Cardiac fibroblast (primary cell): Measurements from ENCODE around the gene KLHL5.

ENCODE experiments used
- DNase-seq, 2 donors: peaks; one replicate each; pipeline versions ENCODE4 v3.0.0 to v3.0.0-alpha.2; 2010; ENCODE audit warnings: low read depth in 2 of 2
- H3K4me3 ChIP-seq, 2 donors: replicated peaks in 1 of 2; 1 replicate in 1 of 2; 2 replicates in 1 of 2; pipeline ENCODE4 v1.5.1; 2011; ENCODE audit warnings: low read depth in 2 of 2, low read length in 2 of 2, mild to moderate bottlenecking in 2 of 2, moderate library complexity in 1 of 2
- TF ChIP-seq, protein P1 (sequence below): IDR thresholded peaks from one replicate; pipeline ENCODE4 v1.5.1; 2011; ENCODE audit warnings: low read depth, mild to moderate bottlenecking, low read length, inconsistent platforms

The KLHL5 gene

GRCh38 chr4:39043058-39043860, 18.8 kb upstream of the KLHL5 start:
- TF ChIP-seq, protein P1, sequence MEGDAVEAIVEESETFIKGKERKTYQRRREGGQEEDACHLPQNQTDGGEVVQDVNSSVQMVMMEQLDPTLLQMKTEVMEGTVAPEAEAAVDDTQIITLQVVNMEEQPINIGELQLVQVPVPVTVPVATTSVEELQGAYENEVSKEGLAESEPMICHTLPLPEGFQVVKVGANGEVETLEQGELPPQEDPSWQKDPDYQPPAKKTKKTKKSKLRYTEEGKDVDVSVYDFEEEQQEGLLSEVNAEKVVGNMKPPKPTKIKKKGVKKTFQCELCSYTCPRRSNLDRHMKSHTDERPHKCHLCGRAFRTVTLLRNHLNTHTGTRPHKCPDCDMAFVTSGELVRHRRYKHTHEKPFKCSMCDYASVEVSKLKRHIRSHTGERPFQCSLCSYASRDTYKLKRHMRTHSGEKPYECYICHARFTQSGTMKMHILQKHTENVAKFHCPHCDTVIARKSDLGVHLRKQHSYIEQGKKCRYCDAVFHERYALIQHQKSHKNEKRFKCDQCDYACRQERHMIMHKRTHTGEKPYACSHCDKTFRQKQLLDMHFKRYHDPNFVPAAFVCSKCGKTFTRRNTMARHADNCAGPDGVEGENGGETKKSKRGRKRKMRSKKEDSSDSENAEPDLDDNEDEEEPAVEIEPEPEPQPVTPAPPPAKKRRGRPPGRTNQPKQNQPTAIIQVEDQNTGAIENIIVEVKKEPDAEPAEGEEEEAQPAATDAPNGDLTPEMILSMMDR = no peak
- peak overlapping the region in 1 of 2 donors; percentile 62 for H3K4me3 ChIP-seq
- peak; percentile 32 to 74 for DNase-seq

DNA sequence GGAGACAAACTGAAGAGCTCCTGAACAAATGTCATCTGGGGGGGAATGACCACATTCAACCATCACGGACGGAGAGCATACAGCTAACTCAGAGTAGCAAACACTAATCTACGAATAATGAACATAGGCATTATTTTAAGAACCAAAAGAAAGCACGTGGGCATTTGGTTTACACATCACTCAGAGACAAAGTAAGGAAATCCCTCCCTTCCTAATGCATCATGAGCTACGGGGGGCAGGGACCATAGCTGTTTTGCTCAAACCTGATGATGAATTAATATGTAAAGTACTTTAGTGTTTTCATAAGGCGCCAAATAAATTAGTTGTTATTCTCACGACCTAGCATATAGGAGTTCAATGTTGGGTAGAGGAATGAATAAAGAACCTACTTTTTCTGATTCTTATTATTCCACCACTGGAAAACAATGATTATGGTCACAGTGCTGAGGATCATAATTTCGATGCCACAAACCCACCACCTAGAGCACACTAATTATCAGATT, 18.1 kb upstream of the KLHL5 start:
- peak; percentile 61 to 76 for DNase-seq
- TF ChIP-seq, protein P1 = no peak
- peak overlapping the region; percentile 31 to 62 for H3K4me3 ChIP-seq

GRCh38 chr4:39044364-39044955, 17.6 kb upstream of the KLHL5 start:
- TF ChIP-seq, protein P1 = peak; percentile 10
- peak overlapping the region; percentile 58 to 62 for H3K4me3 ChIP-seq
- DNase-seq = peak; percentile 95

- DNase-seq = peak in 1 of 2 donors; percentile 43
- TF ChIP-seq, protein P1 = no peak
- H3K4me3 ChIP-seq = peak overlapping the region; percentile 58 to 62
Observed at GRCh38 chr4:39044956-39045826, 16.8 kb upstream of the KLHL5 start.

- H3K4me3 ChIP-seq = peak overlapping the region; percentile 58 to 62
- DNase-seq = peak; percentile 40 to 77
- TF ChIP-seq, protein P1 = no peak
Observed at GRCh38 chr4:39045827-39046221, 16.2 kb upstream of the KLHL5 start.

- peak overlapping the region; percentile 58 to 62 for H3K4me3 ChIP-seq
- peak; percentile 15 to 91 for DNase-seq
- TF ChIP-seq, protein P1 = no peak
Observed at GRCh38 chr4:39046249-39046648, 15.8 kb upstream of the KLHL5 start.
